Activated B cell treated with CpG ODN at 0.5 μM for 24 hours (primary cell): ENCODE results near the gene MARK3. TPM values are rescaled to one million over a fixed set of nuclear protein-coding genes. Genes with fewer than 3 reads are reported as not detected.

ENCODE experiments used
- ATAC-seq: fragments of 200-7000 bp; cut with Tn5 transposase; one replicate; pipeline ENCODE4 v1.10.0; 2021; ENCODE audit warnings: low read depth, mild to moderate bottlenecking, moderate library complexity
- CTCF ChIA-PET: fragments of 350-600 bp; sonication (Branson Sonifier 250); formaldehyde crosslinking; loops from one replicate; lab custom pipeline; 2021; ENCODE audit warnings: antibody characterized with exemption; lab: Charles Lee
- POLR2A ChIA-PET: fragments of 350-600 bp; sonication (Branson Sonifier 250); formaldehyde crosslinking; loops from one replicate; lab custom pipeline; 2021; ENCODE audit warnings: antibody characterized with exemption; lab: Charles Lee
- DNase-seq: peaks from one replicate; pipeline ENCODE4 v3.0.0; 2022
- H3K27ac Mint-ChIP-seq: one replicate; pipeline ENCODE4 v1.8.0; 2020; ENCODE audit warnings: mixed read lengths
- H3K27me3 Mint-ChIP-seq: one replicate; pipeline ENCODE4 v1.8.0; 2021; ENCODE audit warnings: mixed read lengths
- H3K36me3 Mint-ChIP-seq: one replicate; pipeline ENCODE4 v1.8.0; 2021; ENCODE audit warnings: low read depth, mixed read lengths
- H3K4me1 Mint-ChIP-seq: one replicate; pipeline ENCODE4 v1.8.0; 2021; ENCODE audit warnings: mixed read lengths
- H3K4me3 Mint-ChIP-seq: one replicate; pipeline ENCODE4 v1.8.0; 2020; ENCODE audit warnings: mild to moderate bottlenecking, mixed read lengths
- H3K9me3 Mint-ChIP-seq: one replicate; pipeline ENCODE4 v1.8.0; 2020; ENCODE audit warnings: mixed read lengths
- intact Hi-C: fragments of 100-400 bp; cut with micrococcal nuclease; formaldehyde crosslinking; loops from one replicate; pipeline ENCODE4 v1.15.1; 2024
- total RNA-seq: library from RNA; stranded (reverse); gene quantifications from 2 replicates; pipeline ENCODE4 v1.2.3, GENCODE V29; 2022
- TF ChIP-seq, protein P1 (sequence below): fragments of 200-600 bp; IDR thresholded peaks from one replicate; pipeline ENCODE4 v1.8.0; 2022; ENCODE audit warnings: antibody characterized with exemption, mild to moderate bottlenecking

The MARK3 gene
- total RNA-seq, 1 donor from 2014 or later, result 110 TPM

DNA sequence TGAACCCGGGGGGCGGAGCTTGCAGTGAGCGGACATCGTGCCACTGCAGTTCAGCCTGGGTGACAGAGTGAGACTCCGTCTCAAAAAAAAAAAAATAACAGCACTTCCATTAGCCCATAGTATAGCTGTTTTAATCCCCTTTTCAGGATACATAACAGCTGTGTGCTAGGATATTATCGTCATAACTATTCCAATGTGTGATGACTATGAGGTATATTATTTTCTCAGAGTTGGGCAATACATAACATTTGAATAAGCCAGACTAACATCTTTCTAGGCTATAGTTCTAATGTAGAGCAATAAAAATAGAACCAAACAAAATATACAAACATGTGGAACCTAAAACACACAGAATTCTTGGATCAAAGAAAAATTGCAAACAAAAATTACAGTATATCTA lies 57.1 kb downstream of the MARK3 start:
- intact Hi-C loops, result no loop called here
- Mint-ChIP-seq H3K9me3 (no peaks in the 10 kb centered on the region), H3K27me3 (no peaks in the 10 kb centered on the region), H3K4me1 (peaks cover 35% of the 10 kb centered on the region), H3K4me3 (no peak overlapping the region), H3K36me3 (peaks cover 34% of the 10 kb centered on the region), H3K27ac (no peak overlapping the region)
- ATAC-seq, result no peak
- DNase-seq, result no peak
- ChIA-PET POLR2A (no interaction called here), CTCF (no interaction called here)
- TF ChIP-seq, protein P1, sequence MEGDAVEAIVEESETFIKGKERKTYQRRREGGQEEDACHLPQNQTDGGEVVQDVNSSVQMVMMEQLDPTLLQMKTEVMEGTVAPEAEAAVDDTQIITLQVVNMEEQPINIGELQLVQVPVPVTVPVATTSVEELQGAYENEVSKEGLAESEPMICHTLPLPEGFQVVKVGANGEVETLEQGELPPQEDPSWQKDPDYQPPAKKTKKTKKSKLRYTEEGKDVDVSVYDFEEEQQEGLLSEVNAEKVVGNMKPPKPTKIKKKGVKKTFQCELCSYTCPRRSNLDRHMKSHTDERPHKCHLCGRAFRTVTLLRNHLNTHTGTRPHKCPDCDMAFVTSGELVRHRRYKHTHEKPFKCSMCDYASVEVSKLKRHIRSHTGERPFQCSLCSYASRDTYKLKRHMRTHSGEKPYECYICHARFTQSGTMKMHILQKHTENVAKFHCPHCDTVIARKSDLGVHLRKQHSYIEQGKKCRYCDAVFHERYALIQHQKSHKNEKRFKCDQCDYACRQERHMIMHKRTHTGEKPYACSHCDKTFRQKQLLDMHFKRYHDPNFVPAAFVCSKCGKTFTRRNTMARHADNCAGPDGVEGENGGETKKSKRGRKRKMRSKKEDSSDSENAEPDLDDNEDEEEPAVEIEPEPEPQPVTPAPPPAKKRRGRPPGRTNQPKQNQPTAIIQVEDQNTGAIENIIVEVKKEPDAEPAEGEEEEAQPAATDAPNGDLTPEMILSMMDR, result no peak

DNA sequence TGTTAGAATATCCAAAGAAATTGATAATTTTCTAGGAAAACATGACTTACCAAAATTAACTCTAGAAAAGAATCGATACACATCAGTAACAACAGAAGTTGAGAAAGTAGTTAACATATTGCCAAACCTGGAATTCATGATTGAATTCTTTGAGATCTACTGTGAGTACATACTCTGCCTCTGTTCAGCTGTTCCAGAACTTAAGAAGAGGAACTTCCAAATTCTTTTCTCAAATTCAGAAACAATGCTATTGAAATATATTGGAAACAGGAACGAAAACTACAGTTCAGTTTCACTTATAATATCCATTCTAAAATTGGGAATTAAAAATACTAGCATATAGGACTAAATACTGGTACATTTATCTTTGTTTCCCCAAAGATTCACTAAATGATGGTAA lies 57.9 kb downstream of the MARK3 start:
- POLR2A ChIA-PET, result no interaction called here
- H3K4me1 Mint-ChIP-seq, result peaks cover 43% of the 10 kb centered on the region
- DNase-seq (no peak), ATAC-seq (no peak)
- TF ChIP-seq, protein P1, result no peak
- no peaks in the 10 kb centered on the region for H3K9me3 Mint-ChIP-seq
- H3K4me3 Mint-ChIP-seq, result no peak overlapping the region
- no peaks in the 10 kb centered on the region for H3K27me3 Mint-ChIP-seq
- H3K27ac Mint-ChIP-seq, result peak overlapping the region; percentile 15
- intact Hi-C loops, result no loop called here
- peaks cover 30% of the 10 kb centered on the region for H3K36me3 Mint-ChIP-seq
- CTCF ChIA-PET, result no interaction called here

DNA sequence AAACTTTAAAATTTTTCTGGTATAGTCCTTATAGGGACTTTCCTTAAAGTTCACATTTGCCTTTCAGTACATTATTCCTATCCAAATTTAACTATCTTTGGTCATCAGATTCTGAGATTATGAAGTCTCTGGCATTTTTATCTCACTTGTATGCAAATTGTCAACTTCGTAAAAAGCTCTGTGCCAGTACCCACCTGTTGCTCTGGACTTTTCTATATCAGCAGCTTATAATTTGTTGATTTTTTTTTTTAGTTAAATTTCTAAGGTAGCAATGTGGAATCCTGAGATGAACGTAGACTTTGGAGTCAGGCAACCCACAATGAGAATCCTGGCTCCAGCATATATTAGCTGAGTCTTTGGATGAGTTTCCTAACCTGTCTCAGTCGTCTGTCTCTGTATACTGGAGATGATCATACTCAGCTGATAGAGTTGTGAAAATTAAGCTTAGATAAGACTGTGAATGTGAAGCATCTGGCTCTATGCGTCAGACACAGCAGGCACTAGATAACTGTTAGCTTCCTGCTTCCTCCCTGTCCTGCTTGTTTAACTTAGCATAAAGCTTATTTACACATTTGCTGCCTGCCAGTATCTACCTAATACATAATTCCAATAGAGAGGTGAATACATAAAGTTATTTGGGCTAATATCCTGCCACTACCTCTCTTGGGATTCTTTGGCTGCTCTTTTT lies 59.8 kb downstream of the MARK3 start:
- CTCF ChIA-PET, result interaction anchor here (0.5 kb wide), 1 partner anchor 469 kb away, joined by 3 read pairs; no protein-coding TSS in a partner anchor
- H3K36me3 Mint-ChIP-seq, result peaks cover 20% of the 10 kb centered on the region
- POLR2A ChIA-PET, result no interaction called here
- no peak overlapping the region for H3K4me3 Mint-ChIP-seq
- no peaks in the 10 kb centered on the region for H3K9me3 Mint-ChIP-seq
- H3K27ac Mint-ChIP-seq, result no peak overlapping the region
- DNase-seq (no peak), ATAC-seq (no peak)
- H3K4me1 Mint-ChIP-seq, result peaks cover 50% of the 10 kb centered on the region
- no peaks in the 10 kb centered on the region for H3K27me3 Mint-ChIP-seq
- TF ChIP-seq, protein P1, result no peak
- intact Hi-C loops, result no loop called here

DNA sequence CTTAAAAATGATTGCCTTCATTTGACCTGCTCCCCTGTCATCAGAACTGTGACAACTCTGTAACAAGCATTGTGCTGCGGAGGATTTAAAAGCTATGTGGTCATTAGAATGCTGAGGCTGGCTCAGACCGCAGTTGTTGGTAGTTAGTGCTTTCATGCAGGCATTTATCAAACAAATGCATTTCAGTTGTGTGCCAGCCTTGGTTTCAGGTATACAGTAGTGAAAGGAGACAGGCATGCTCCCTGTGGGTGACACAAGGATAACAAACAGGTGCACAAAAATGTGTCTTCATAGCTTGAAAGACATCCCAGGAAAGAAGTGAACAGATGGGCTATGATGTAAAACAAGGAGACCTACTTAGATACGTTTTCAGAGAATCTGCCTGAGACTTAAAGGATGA lies 60.6 kb downstream of the MARK3 start:
- Mint-ChIP-seq H3K27me3 (no peaks in the 10 kb centered on the region), H3K27ac (no peak overlapping the region), H3K4me3 (no peak overlapping the region), H3K4me1 (peaks cover 50% of the 10 kb centered on the region), H3K9me3 (no peaks in the 10 kb centered on the region), H3K36me3 (peaks cover 16% of the 10 kb centered on the region)
- CTCF ChIA-PET, result no interaction called here
- intact Hi-C loops, result no loop called here
- TF ChIP-seq, protein P1, result no peak
- DNase-seq (no peak), ATAC-seq (no peak)
- POLR2A ChIA-PET, result no interaction called here

DNA sequence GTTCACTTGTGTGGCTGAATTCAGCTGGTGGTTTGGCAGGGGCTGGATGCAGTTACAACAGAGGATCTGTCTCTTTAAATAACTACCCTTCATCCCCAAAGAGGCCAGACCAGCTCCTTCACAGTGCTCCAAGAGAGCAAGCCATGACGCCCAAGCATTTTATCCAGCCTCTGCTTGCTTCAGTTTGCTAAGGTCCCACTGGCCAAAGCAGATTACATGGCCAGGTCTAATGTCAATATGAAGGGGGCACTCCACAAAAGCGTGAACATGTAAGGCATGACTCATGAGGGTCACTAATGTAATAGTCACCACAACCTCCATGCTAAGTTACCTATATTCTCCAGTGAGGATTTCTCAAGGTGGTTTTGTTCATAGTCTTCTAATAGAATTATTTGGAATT lies 62.9 kb downstream of the MARK3 start:
- ChIA-PET POLR2A (no interaction called here), CTCF (interaction anchor here (0.8 kb wide), 1 partner anchor 57 kb away, joined by 3 read pairs; no protein-coding TSS in a partner anchor)
- no peak for DNase-seq
- peaks cover 26% of the 10 kb centered on the region for H3K36me3 Mint-ChIP-seq
- no peaks in the 10 kb centered on the region for H3K9me3 Mint-ChIP-seq
- TF ChIP-seq, protein P1, result no peak
- H3K27me3 Mint-ChIP-seq, result no peaks in the 10 kb centered on the region
- no peak overlapping the region for H3K4me3 Mint-ChIP-seq
- peak overlapping the region; percentile 7 for H3K27ac Mint-ChIP-seq
- intact Hi-C loops, result no loop called here
- peaks cover 42% of the 10 kb centered on the region for H3K4me1 Mint-ChIP-seq
- no peak for ATAC-seq
